ENCODE measurements around the gene NPHS2.

NPHS2 gene

GRCh38 chr1:179575497-179576314 lies at the start of gene NPHS2:
Gene NPHS2 (minus strand): TSS chr1:179575948. CDS start chr1:179575864, 84 bp downstream.
- no peak for DNase-seq

GRCh38 chr1:179612361-179612760 lies 36.6 kb upstream of the NPHS2 start:
- no peak for DNase-seq

GRCh38 chr1:179601093-179601492 lies 25.3 kb upstream of the NPHS2 start:
- DNase-seq: no peak

GRCh38 chr1:179599623-179600249 lies 24.0 kb upstream of the NPHS2 start:
- DNase-seq: no peak

- DNase-seq: no peak
Observed at GRCh38 chr1:179598631-179599030, 22.9 kb upstream of the NPHS2 start.

GRCh38 chr1:179591592-179592580 lies 16.1 kb upstream of the NPHS2 start, which contains the start of gene TDRD5:
Gene TDRD5 (plus strand): TSS chr1:179591832. CDS start chr1:179592616, 784 bp downstream.
- DNase-seq: no peak

GRCh38 chr1:179591253-179591591 lies 15.5 kb upstream of the NPHS2 start:
- no peak for DNase-seq

GRCh38 chr1:179590671-179591070 lies 14.9 kb upstream of the NPHS2 start:
- DNase-seq: no peak

- DNase-seq: no peak
Observed at GRCh38 chr1:179589509-179589908, 13.8 kb upstream of the NPHS2 start.

GRCh38 chr1:179588425-179589024 lies 12.8 kb upstream of the NPHS2 start:
- DNase-seq: no peak

- no peak for DNase-seq
Observed at GRCh38 chr1:179587336-179587735, 11.6 kb upstream of the NPHS2 start.

- no peak for DNase-seq
Observed at GRCh38 chr1:179586107-179586823, 10.5 kb upstream of the NPHS2 start.

GRCh38 chr1:179583771-179584320 lies 8.1 kb upstream of the NPHS2 start:
- no peak for DNase-seq

- DNase-seq: no peak
Observed at GRCh38 chr1:179576509-179576908, 761 bp upstream of the NPHS2 start.

- no peak for DNase-seq
Observed at GRCh38 chr1:179558078-179558477, 17.7 kb downstream of the NPHS2 start.

- DNase-seq: no peak
Observed at GRCh38 chr1:179554427-179554826, 21.3 kb downstream of the NPHS2 start.

GRCh38 chr1:179550746-179551682 lies 24.7 kb downstream of the NPHS2 start:
- DNase-seq: no peak

- DNase-seq: no peak
Observed at GRCh38 chr1:179549368-179549700, 26.4 kb downstream of the NPHS2 start.

GRCh38 chr1:179548666-179549367 lies 26.9 kb downstream of the NPHS2 start:
- no peak for DNase-seq

GRCh38 chr1:179547021-179547535 lies 28.7 kb downstream of the NPHS2 start:
- DNase-seq: no peak

Measured in NK-92 treated with Interleukin-12 subunit alpha and Interleukin-12 subunit beta, amount 100 ng/mL, for 24 hours (cell line).